ENCODE results near the gene ABHD16A.

DNA sequence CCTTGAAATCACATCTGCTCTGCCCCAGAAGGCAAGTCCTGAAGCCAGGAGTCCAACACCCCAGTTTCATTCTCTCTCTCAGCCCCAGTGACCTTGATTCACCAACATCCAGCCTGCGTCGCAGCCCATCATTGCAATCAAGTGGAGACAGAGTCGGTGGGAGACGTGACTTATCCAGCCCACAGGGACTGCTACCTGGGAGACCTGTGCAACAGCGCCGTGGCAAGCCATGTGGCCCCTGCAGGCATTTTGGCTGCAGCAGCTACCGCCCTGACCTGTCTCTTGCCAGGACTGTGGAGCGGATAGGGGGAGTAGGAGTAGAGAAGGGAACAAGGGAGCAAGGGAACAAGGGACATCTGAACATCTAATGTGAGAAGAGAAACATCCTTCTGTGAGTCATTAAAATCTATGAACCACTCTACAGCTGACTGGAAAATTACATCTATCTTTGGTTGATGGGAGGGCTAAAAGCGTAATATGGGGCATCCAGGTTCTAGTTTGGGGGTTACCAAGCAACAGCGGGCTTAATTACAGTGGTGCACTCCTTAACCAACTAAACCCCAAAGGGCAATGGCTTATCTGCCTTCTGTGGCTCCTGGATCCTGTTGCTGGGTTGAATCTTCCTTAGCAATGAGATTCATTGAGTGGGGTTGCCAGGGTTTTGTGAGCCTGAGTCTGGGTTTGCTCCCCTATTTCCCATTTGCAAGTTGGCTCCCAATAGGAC lies 14.5 kb upstream of the ABHD16A start:
- TF ChIP-seq CTCF (conservative IDR thresholded peaks at IDR 0.05), result no peak; the same call in 1 of the 2 replicates
- TF ChIP-seq ZFX (IDR thresholded peaks at IDR 0.05), result 0 out of 2 replicates have a peak, but pooled peaks have one; percentile 7
